Astrocyte of the cerebellum (primary cell): ENCODE measurements around the gene ALAS1.

Experiments used
- DNase-seq: peaks from one replicate; pipeline ENCODE4 v3.0.0-alpha.2; 2011; ENCODE audit warnings: low read depth
- H3K4me3 ChIP-seq: 2 replicates; pipeline ENCODE4 v1.5.1; 2011; ENCODE audit warnings: mild to moderate bottlenecking, low read depth, low read length, moderate library complexity
- in situ Hi-C: cut with HindIII; loops from 2 replicates; pipeline ENCODE4 v1.10.0; 2017; ENCODE audit warnings: low sequenced_read_pairs
- TF ChIP-seq, protein P1 (sequence below): IDR thresholded peaks from 2 replicates; pipeline ENCODE4 v1.5.1; 2012; ENCODE audit warnings: low read length, low read depth, moderate library complexity, mild to moderate bottlenecking; ENCODE audit errors: missing control alignments

The ALAS1 gene

DNA sequence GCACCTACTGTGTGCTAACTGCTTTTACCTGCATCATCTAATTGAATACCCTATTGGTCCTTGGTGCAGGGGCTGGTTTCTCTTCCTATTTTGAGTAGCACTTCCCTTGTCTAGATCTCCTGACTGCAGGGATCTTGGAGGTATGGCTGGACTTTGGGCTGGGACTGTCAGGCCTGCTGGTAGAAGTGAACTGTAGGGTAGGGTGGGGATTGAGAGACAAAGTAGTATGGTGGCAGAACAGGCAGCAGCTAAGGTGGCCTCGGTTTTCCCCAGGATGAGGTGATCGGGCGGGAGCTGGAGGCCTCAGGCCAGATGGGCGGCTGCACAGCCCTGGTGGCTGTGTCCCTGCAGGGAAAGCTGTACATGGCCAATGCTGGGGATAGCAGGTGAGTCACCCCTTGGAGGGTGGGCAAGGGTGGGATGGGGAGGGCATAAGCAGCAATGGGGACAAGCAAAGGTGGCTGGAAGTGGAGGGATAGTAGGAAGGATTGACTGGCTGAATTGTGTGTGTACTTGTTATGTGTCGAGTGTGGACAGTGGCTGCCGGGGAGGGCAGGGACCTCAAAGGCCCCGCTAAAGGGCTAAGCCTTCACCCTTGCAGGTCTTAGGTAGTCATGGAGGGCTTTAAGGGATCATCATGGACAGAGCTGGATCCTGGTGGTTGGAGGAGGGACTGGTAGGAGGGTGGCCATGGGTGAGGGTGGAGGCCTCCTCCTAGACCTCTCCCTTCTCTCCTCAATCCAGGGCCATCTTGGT, 49.6 kb downstream of the ALAS1 start:
- DNase-seq, result no peak
- TF ChIP-seq, protein P1, sequence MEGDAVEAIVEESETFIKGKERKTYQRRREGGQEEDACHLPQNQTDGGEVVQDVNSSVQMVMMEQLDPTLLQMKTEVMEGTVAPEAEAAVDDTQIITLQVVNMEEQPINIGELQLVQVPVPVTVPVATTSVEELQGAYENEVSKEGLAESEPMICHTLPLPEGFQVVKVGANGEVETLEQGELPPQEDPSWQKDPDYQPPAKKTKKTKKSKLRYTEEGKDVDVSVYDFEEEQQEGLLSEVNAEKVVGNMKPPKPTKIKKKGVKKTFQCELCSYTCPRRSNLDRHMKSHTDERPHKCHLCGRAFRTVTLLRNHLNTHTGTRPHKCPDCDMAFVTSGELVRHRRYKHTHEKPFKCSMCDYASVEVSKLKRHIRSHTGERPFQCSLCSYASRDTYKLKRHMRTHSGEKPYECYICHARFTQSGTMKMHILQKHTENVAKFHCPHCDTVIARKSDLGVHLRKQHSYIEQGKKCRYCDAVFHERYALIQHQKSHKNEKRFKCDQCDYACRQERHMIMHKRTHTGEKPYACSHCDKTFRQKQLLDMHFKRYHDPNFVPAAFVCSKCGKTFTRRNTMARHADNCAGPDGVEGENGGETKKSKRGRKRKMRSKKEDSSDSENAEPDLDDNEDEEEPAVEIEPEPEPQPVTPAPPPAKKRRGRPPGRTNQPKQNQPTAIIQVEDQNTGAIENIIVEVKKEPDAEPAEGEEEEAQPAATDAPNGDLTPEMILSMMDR, result no peak
- H3K4me3 ChIP-seq, result no peak overlapping the region
- in situ Hi-C loops, result no loop called here

DNA sequence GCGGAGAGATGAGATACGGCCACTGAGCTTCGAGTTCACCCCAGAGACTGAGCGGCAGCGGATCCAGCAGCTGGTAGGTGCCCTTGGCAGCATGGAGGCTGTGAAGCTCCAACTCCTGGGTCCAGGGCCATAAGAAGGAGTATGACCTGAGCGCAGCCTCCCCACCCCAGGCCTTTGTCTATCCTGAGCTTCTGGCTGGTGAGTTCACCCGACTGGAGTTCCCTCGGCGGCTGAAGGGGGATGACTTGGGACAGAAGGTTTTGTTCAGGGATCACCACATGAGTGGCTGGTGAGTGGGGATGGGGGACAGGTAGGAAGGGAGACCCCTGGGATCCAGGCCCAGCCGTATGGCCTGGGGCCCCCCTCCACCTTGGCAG, 50.2 kb downstream of the ALAS1 start:
- TF ChIP-seq, protein P1, result no peak
- no peak overlapping the region for H3K4me3 ChIP-seq
- DNase-seq, result no peak
- in situ Hi-C loops, result no loop called here

DNA sequence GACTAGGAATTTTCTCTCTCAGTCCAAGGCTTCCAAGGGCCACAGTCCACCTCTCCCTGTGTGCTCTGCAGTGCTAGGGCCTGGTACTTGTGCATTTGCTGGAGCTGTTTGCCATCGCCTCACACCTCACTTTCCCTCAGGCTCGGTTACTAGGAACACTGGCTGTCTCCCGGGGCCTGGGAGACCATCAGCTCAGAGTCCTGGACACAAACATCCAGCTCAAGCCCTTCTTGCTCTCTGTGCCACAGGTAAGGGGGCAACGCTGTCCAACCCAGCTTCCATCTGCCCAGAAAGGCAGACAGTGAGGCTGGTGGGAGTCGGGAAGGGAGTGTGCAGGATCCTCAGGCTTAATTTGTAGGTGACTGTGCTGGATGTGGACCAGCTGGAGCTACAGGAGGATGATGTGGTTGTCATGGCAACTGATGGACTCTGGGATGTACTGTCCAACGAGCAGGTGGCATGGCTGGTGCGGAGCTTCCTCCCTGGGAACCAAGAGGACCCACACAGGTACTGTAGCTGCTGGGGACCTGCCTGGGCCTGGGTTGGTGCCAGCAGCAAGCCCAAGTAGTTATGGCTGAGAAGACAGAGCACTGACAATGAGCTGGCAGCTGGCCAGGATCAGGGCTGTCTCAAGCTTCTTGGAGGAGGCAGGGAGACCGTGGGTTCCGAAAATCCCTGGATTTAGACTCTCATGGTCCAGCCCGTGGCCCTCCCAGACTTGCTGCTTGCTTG, 51.0 kb downstream of the ALAS1 start:
- DNase-seq, result no peak
- no peak overlapping the region for H3K4me3 ChIP-seq
- in situ Hi-C loops, result no loop called here
- TF ChIP-seq, protein P1, result no peak

DNA sequence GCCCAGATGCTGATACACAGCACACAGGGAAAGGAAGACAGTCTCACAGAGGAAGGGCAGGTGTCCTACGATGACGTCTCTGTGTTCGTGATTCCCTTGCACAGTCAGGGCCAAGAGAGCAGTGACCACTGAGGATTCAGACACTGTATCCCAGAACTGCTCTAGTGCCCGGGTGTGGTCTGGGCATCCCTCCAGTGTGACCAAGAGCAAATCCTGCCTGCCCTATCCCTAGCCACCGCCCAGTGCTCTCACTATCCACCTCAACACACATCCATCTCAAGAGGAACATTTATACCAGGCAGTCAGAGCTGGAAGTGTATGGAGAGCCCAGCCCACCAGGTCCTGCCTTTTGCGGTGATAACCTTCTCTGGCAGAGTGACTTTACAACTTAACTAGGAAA, 51.7 kb downstream of the ALAS1 start:
- no peak for DNase-seq
- in situ Hi-C loops, result no loop called here
- TF ChIP-seq, protein P1, result no peak
- H3K4me3 ChIP-seq, result no peak overlapping the region

DNA sequence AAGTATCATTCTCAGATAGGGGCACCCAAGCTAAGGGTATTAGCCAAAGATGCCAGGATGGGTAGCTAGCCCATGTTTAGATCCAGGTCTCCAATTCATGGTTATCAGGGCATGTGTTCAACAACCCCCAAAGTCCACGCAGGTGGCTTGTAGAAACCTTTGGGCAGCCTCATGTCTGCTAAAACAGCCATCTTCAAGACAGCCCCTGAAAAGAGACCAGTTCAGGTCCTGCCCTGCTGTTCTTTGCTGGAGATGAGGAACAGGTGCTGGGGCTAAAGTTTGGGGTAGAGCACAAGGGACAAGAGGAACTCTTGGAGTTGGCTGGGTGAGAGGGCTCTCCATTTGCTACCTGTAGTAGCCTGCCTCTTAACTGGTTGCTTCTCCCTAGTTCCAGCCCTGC, 52.2 kb downstream of the ALAS1 start:
- no peak for DNase-seq
- in situ Hi-C loops, result no loop called here
- H3K4me3 ChIP-seq, result no peak overlapping the region
- TF ChIP-seq, protein P1, result no peak

DNA sequence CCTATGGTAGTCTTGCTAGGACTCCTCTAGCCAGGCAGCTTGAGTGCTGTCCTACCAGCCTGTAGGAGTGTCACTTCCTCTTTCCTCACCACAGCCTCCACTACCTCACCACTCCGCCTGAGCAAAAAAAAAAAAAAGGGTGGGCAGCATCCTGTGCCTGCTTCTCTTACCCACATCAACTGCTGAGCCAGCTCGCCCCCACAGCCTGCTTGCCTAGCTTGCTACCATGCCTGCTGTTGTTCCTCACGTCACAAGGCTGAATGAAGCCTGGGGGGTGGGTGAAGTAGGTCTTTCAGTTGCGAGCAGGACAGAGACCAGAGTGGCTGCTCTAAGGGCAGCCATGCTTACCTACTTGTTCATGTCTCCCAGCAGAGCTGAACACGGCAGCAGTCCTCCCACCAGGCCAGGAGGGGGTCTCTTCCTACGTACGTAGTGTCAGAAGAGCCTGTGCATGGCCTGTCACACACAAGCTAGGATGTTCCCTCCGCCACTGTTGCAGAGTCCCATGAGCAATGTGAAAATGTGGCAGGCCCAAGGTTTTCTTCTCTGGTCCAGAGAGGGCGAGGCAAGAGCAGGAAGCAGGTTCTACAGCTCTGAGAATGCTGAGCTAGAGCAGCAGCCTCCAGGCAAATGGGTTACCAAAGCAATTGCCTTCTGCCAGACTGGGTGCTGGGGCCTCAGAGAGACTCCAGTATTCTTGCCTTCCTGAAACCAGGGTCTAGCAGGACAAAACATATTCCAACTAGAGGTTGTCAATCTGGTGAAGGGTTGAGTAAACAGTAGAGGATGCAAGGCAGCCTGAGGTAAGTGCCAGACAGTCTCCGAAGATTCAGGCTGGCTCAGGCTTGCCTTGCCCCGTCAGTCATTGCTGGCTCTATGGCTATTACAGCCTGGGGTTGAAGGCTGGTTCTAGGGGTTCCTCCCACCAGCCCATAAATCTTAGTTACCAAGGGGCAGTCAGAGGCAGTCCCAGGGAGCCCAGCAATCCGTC, 55.6 kb downstream of the ALAS1 start:
- DNase-seq, result no peak
- TF ChIP-seq, protein P1, result no peak
- in situ Hi-C loops, result no loop called here
- no peak overlapping the region for H3K4me3 ChIP-seq
